ENCODE data around the gene RASA3. TPM values are rescaled to one million over a fixed set of nuclear protein-coding genes. Genes with fewer than 3 reads are reported as not detected.

The RASA3 gene
- total and polyA plus RNA-seq, 12 donors, result 6.8 to 16.9 (median 10.3) TPM

DNA sequence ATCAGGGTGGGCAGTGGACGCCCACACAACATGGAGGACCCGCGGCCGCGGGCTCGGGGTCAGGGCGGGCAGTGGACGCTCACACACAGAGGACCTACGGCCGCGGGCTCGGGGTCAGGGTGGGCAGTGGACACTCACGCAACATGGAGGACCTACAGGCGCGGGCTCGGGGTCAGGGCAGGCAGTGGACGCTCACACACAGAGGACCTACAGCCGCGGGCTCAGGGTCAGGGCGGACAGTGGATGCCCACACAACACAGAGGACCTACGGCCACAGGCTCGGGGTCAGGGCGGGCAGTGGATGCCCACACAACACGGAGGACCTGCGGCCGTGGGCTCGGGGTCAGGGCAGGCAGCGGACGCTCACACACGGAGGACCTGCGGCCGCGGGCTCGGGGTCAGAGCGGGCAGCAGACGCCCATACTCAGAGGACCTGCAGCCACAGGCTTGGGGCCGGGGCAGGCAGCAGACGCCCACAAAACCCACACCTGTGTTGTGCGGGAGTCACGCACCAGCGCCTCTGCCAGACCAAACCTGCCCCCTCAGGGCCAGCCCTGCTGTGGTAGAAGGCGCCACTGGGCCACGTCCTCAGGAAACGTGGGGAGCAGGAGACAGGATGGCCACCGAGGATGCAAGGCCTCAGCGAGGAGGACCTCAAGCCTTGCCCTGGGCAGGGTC, 131.0 kb downstream of the RASA3 start:
- H3K9me3 ChIP-seq, result no peaks in the 10 kb centered on the region
- peaks cover 0 to 73% (median under 1%) of the 10 kb centered on the region in 9 donors for H3K36me3 ChIP-seq
- ATAC-seq, result peak in 1 of 8 donors; percentile 23
- WGBS, 2 donors, result 94 to 96% methylated on average over 46 of the region's 46 CpGs
- peak in 1 of 2 donors; percentile 19 for DNase-seq
- no peak overlapping the region for H3K27ac ChIP-seq
- no peak overlapping the region for H3K4me3 ChIP-seq
- intact Hi-C loops (cut with DNase I), result no loop called here
- TF ChIP-seq, protein P1, sequence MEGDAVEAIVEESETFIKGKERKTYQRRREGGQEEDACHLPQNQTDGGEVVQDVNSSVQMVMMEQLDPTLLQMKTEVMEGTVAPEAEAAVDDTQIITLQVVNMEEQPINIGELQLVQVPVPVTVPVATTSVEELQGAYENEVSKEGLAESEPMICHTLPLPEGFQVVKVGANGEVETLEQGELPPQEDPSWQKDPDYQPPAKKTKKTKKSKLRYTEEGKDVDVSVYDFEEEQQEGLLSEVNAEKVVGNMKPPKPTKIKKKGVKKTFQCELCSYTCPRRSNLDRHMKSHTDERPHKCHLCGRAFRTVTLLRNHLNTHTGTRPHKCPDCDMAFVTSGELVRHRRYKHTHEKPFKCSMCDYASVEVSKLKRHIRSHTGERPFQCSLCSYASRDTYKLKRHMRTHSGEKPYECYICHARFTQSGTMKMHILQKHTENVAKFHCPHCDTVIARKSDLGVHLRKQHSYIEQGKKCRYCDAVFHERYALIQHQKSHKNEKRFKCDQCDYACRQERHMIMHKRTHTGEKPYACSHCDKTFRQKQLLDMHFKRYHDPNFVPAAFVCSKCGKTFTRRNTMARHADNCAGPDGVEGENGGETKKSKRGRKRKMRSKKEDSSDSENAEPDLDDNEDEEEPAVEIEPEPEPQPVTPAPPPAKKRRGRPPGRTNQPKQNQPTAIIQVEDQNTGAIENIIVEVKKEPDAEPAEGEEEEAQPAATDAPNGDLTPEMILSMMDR (IDR thresholded peaks at IDR 0.05), result no peak
- H3K27me3 ChIP-seq, result no peaks in the 10 kb centered on the region
- H3K4me1 ChIP-seq, result peaks cover 0 to 15% (median 5%) of the 10 kb centered on the region in 9 donors

DNA sequence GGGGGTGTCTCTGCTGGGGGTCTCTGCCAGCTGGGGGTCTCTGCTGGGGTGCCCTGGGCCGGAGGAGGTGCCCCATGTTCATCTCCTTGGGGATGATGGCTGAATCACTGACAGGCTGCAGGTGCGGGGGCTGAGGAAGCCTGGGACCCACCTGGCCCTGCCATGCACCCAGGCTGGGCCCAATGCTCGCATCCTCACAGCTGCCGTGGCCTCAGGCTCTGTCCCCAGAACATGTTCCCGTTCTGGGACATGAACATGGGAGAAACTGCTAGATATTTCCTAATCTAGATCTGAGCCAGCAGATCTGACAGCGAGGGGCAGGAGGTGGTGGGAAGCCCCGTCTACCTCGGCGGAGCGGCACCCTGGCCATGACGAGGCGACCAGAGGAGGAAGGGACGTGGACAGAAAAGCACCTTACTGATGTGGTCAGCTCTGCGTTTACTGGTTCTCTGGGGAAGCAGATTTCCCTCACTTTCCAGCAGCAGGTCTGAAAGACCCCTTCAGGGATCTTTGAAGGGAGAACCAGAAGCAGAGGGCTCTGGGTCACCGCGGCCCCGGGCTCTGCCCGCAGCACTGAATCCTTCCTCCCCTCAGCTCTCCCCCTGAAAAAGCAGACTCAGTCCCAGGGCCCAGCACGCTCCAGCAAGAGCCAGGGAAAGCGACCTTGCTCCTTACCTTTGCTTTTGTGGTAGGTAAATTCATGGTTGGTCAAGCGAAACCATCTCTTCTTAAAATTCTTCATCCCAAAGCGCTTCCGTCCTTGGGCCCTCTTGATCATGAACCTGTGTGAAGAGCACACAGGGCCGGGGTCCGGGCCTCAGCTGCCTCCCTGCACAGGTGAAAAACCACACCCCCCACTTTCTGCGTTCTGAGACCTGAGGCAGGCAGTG, 132.0 kb downstream of the RASA3 start:
- 96 to 97% methylated on average over 26 of the region's 26 CpGs for WGBS, 2 donors
- H3K4me3 ChIP-seq, result no peak overlapping the region
- peaks cover 0 to 79% (median 5%) of the 10 kb centered on the region in 9 donors for H3K36me3 ChIP-seq
- no peaks in the 10 kb centered on the region for H3K9me3 ChIP-seq
- TF ChIP-seq, protein P1 (IDR thresholded peaks at IDR 0.05), result no peak
- intact Hi-C loops (cut with DNase I), result no loop called here
- no peak overlapping the region for H3K27ac ChIP-seq
- no peaks in the 10 kb centered on the region for H3K27me3 ChIP-seq
- DNase-seq (peak in 1 of 2 donors; percentile 2), ATAC-seq (no peak)
- H3K4me1 ChIP-seq, result peaks cover 0 to 15% (median 5%) of the 10 kb centered on the region in 9 donors

DNA sequence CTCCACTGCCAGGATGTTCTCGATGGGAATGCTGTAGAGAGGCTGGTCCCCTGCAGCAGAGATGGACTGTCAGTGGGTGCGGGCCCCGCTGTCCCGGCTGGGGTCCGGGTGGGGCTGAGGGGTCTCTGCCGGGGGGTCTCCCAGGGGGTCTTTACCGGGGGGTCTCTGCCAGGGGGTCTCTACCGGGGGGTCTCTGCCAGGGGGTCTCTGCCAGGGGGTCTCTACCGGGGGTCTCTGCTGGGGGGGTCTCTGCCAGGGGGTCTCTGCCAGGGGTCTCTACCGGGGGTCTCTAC, 132.9 kb downstream of the RASA3 start:
- ATAC-seq (no peak), DNase-seq (peak in 1 of 2 donors; percentile 2)
- Histone ChIP-seq H3K27me3 (no peaks in the 10 kb centered on the region), H3K4me1 (peaks cover 0 to 15% (median 5%) of the 10 kb centered on the region in 9 donors), H3K4me3 (no peak overlapping the region), H3K9me3 (no peaks in the 10 kb centered on the region), H3K36me3 (peaks cover 0 to 80% (median 5%) of the 10 kb centered on the region in 9 donors), H3K27ac (peak overlapping the region in 1 of 10 donors; percentile 65)
- intact Hi-C loops (cut with DNase I), result loop anchor here in 2 of 10 donors (10.0 kb wide), 2 partner anchors 65 to 135 kb away; partner anchors contain the start of gene RASA3 (in 1 of the 2)
- TF ChIP-seq, protein P1 (IDR thresholded peaks at IDR 0.05), result no peak
- WGBS, 2 donors, result 79 to 90% methylated on average over 6 to 10 of the region's 10 CpGs

Data from heart right ventricle (tissue), 16 donors.